HG03159 (cell line): ENCODE data around the gene RNF121.

Experiments
- ATAC-seq: cut with Tn5 transposase; IDR thresholded peaks from one replicate; pipeline ENCODE4 v1.9.1; 2021; ENCODE audit warnings: mild to moderate bottlenecking, moderate library complexity; ENCODE audit not compliant: unreplicated experiment

Gene RNF121

DNA sequence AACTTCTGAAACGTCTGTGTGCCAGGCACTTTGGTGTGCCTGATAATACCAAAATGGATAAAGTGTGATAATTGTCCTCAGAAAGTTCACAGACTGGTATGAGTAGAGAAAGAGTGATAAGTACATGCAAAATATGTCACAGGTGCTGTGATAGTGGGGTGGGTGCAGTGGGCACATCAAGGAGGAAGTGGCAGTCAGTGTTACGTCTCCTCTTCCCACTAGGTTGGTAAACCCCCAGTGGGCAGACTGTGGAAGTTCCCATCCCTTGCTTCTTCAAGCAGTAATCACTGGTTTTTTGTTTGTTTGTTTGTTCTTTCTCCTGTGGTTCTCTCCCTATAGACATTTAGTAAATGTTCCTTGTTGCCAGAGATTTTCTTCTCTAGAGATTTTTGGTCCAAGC lies 5.4 kb downstream of the RNF121 start:
- no peak for ATAC-seq

DNA sequence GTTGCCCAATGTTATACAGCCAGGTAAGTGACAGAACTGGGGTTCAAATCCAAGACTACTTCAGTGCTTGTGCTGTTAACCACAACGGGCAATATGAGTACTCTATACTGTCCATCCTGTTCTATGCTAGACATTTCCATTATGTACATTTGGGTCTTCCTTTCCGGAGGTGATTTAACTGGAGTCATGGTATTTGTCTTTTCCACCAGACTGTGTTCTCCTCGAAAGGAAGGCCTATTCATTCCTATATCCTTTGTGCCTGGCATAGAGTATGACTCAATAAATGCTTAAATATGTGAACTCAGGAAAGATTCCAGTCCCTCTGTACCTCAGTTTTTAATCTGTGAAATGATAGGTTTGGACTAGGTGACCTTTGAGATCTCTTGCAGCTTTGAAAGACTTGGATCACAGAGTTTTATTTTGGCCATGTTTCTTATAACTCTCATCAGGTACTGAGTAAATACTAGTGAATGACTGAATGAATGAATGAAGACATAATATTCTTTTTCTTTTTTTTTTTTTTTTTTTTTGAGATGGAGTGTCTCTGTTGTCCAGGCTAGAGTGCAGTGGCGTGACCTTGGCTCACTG lies 6.6 kb downstream of the RNF121 start:
- ATAC-seq: no peak

DNA sequence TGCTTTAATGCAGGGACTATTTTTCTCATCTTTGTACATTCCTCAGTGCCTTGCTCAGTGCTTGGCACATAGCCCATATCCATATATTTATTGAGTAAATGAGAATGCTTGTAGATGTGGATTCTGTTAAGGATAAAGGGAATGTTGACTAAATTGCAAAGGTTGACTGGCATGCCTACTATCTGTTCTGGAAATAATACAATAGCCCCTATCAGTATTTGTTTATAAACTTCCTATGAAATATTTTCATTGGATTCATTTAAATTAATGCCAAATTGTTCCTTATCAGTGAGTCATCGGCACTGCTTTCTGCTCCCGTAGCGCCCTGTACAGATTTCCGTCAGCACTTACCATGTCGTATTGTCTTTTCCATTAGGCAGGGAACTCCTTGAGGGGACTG lies 8.0 kb downstream of the RNF121 start:
- ATAC-seq: no peak

DNA sequence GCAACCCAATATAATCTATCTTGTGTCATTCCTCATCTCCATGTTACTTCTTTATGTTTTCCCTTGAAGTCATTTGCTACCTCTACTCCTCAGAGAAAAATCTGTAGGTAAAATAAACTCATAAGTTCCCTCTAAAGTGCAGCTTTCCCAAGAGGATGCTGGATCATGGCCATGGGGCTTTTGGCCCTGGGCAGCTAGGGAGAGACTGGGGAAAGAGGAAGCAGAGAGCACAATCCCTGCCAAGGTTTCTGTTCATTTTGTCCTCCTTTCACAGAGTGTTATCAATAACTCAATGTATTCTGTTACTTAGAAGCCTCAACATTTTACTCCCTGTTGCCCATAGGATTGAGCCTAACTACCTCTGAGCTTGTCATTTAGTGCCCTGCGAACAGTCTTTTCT lies 9.0 kb downstream of the RNF121 start:
- ATAC-seq: no peak

DNA sequence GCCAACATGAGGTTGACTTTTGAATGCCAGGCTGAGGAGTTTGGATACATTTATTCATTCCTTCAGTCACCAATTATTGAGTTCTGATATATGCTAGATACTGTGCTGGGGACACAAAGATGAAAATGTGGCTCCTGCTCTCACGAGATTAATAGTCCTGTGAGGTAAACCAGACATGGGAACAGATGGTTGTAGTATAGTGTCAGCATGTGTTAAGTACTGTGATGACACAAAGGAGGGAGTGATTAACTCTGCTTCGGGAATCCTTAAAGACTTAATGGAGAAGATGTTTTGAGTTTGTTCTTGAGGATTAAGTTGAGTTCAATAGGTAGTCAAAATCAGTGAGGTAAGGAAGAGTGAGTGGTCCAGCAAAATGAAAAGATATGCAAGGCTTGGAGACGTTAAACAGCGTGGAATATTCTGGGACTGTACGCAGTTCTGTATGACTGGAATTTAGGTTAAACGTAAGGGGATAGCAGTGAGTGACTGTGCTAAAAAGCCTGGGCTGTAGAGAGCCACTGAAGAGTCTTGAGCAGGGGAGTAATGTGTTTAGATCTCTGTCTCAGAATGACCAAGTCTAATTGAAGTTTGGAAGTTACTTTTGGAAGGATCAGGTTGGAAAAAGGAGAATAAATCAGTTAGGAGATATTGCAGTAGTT lies 11.8 kb downstream of the RNF121 start:
- ATAC-seq: no peak

DNA sequence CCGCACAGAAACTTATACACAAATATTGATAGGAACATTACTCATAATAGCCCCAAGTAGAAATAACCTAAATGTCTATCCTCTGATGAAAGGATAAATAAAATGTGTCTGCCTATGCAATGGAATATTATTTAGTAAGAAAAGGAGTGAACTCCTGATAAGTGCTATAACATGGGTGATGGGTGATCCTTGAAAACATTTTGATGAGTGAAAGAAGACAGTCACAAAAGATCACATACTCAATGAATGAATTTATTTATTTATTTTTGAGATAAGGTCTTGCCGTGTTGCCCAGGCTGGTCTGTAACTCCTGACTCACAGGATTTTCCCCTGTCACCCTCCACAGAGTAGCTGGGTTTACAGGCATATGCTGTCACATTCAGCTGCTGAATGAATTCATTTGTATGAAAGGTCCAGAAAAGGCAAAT lies 17.3 kb downstream of the RNF121 start:
- no peak for ATAC-seq

DNA sequence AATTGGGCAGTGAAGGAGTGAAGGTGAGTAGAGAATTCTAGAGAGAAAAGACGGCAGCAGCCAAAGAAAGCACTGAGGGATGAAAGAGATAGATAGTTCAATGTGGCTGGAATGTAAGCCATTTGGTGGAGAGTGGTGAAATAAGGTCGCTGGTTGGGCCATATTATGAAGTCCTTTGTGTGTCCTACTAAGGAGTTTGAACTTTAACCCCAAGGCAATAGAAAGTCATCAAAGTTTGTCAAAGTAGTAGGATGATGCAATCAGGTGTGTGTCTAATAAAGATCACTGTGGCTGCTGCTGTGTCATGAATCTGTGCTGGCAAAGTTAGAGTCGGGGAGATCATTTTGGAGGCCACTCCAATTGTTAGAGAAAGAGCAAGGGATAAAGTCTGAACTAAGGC lies 18.7 kb downstream of the RNF121 start:
- ATAC-seq: no peak

DNA sequence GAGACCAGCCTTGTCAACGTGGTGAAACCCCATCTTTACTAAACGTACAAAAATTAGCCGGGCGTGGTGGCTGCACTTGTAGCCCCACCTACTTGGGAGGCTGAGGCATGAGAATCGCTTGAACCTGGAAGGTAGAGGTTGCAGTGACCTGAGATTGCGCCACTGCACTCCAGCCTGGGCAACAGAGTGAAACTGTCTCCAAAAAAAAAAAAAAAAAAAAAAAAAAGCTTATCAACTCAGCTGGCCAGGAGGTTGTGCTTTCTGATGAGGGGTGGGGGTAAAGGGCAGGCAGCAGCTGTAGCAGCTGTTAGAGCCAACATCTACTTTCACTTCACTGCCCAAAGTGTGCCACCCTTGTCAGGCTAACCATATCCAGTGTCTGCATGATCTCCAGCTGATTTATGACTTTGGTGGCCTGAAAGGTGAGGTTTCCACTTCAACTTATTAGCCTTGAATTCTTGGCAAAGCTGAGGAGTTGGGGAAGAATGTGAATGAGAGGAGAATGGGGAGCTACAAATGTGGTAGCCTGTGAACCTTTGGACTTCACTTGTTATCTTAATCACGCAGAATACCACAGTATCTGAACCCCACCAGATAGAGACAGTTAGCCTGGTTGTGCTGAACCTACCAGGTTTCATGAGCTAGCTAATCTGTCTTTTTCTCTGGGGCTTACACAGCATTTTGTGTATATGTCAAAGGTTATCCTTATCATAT lies 19.6 kb downstream of the RNF121 start:
- no peak for ATAC-seq

DNA sequence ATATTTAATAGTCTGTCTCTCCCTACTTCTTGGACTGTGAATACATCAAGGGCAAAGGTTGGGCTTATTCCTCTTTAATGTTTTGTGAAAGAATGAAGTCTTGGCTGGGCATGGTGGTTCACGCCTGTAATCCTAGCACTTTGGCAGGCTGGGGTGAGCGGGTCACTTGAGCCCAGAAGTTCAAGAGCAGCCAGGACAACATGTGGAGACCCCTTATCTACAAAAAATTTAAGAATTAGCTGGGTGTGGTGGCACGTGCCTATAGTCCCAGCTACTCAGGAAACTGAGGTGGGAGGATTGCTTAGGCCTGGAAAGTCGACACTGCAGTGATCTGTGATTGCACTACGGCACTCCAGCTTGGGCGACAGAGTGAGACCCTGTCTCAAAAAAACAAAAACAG lies 20.2 kb downstream of the RNF121 start:
- no peak for ATAC-seq

DNA sequence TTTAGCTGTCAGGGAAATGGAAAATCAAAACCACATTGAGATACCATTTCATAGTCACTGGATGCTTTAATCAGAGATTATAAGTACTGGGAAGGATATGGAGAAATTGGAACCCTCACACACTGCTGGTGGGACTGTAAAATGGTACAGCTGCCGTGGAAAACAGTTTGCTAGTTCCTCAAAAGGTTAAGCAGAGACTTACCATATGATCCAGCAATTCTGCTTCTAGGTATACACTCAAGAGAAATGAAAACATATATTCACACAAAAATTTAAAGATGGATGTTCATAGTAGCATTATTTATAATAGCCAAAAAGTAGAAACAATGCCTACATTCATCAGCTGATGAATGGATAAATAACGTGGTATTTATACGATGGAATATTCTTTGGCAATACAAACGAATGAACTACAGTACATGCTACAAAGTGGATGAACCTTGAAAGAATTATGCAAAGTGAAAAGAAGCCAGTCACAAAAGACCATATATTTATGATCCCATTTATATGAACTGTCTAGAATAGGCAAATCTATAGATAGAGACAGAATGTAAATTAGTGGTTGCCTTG lies 23.0 kb downstream of the RNF121 start:
- ATAC-seq: no peak

DNA sequence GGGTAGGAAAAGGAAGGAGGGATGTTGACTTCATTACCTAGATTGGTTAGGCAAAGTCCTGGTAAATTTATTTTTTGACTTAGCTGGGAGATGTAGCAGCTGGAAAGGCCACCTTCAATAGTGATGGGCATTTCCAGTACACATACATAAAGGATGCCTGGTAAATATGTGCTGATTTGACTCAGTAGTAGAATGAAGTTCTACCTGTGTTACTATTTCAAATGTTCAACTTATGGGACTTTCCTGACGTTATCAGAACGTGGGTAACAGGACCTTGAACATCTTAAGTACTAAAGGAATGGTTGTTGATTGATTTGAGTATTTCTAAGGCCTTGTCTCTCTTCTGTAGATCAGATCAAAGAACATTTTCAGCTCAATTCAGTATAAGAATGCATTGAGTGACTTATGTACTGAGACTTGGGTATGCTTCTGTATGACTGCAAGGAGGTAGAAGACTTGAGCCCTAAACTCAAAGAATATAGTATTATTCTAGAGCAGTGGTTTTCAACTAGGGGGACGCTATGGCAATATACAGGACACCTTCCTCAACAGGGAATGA lies 27.1 kb downstream of the RNF121 start:
- ATAC-seq: no peak

DNA sequence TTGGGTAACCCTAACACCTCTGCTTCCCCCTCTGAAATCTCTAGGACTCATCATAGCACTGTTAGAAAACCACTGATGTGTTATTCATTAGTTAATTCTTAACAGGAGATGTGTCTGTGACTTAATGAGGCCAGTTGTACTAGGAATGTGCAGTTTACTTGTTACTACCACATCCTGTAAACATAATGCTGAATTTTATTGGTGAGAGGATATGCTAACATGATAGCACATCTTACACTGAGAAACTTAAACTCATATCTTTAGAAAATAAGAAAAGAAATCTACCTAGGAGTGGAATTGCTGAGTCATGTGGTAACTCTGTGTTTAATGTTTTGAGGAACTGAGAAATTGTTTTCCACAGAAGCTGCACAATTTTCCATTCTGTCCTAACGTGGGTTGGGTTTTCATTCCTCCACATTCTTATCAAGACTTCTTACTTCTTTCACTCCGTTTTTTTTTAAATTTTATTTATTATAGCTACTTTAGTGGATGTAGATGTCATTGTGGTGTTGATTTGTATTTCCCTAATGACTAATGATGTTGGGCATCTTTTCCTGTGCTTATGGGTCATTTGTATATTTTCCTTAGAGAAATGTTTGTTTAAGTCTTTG lies 33.7 kb downstream of the RNF121 start:
- no peak for ATAC-seq

DNA sequence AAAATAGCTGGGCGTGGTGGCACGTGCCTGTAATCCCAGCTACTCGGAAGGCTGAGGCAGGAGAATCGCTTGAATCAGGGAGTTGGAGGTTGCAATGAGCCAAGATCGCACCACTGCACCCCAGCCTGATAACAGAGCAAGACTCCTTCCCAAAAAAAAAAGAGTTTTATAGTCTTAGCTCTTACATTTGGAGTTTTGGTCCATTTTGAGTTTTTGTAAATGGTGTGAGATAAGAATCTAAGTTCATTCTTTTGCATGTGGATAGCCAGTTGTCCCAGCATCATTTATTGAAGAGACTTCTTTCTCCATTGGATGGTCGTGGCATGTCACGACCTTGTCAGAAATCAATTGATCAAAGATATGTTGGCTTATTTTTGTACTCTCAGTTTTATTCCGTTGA lies 34.6 kb downstream of the RNF121 start:
- no peak for ATAC-seq

DNA sequence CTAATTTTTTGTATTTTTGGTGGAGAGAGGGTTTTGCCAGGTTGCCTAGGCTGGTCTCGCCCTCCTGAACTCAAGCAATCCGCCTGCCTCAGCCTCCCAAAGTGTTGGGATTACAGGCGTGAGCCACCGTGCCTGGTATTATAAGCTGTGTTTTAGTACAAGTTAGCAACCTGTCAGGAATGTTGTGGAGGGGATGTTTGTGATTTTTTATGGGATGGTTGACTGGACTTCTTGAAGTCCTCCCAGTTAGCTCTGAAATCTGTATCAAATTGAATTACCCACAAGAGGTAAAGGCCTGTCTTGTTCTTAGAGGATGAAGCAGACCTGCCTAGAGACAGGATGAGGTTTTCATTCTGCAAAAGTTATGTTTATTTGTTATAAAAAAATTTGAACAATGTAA lies 35.8 kb downstream of the RNF121 start:
- ATAC-seq: no peak

DNA sequence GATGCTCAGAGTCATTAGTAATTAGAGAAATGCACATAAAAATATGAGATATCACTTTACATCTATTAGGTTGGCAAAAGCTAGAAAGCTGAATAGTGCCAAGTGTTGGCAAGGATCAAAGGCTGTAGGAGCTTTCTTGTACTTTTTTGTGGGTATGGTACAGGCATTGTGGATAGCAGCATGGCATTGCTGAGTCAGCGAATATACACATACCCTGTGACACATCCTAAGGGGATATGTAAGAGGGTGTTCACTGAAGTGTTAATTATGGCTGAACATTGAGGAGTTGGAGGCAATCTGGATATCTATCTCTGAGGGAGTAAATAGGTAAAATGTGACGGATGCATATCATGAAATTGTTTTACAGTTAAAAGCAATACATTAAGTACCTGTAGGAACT lies 42.8 kb downstream of the RNF121 start:
- ATAC-seq: no peak

DNA sequence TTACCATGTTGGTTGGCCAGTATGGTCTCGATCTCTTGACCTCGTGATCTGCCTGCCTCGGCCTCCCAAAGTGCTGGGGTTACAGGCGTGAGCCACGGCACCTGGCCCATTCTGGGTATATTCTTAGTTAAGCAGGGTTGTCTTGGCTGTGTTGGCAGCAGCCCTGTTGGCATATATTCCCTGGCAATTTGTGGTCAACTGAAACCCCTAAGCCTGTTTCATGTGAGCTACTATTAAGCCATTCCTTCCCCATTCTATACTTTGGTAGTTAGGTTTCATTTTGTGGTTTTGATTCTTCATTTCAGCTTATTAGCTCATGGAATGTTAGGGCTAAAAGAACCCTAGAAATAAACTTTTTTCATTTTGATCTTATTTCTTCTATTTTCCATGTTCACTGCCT lies 47.7 kb downstream of the RNF121 start:
- ATAC-seq: no peak

DNA sequence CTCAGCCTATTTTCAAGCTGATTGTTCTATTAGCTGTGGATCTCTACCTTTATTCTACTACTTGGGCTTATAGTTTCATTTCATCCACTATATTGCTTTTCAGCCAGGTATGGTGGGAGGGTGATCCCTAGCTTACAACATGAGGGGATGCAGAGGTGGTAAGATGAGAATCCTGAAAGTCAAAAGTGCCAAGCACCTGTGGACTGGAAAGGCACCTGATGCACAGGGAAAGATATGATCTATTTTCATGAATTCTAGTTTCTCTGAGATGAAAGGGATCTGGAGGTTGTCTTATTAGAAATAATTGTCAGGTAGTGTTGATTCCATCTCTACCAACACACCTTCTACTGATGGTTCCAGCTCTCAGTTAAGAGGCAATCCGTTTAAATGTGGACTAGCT lies 48.2 kb downstream of the RNF121 start:
- ATAC-seq: no peak

DNA sequence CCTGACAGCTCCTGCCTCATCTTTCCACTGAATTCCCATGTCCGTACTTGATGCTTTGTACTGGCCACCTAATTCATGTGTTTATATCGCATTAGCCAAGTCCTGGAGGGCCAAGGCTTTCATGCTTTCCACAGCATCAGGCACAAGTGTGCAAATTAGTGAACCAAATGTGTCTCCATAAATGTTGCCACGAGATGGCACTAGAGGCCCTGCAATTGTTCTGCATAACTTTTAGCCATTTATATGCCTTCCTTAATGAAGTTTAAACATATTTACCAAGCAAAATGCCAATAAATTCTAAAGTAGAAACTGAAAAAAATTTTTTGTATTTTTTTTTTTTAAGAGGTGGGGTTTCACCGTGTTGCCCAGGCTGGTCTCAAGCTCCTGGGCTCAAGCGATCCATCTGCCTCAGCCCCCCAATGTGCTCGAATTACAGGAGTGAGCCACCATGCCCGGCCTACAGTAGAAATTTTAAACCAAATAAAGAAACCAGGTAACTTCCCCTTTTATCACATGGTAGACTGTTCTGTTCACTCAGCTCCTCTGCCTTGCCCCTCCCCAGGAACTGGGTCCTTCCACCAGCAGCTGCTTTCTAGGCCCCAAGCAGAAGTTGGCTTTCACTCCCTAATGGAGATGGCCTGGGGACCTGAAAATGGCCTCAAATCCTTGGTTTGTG lies 49.0 kb downstream of the RNF121 start:
- ATAC-seq: no peak

DNA sequence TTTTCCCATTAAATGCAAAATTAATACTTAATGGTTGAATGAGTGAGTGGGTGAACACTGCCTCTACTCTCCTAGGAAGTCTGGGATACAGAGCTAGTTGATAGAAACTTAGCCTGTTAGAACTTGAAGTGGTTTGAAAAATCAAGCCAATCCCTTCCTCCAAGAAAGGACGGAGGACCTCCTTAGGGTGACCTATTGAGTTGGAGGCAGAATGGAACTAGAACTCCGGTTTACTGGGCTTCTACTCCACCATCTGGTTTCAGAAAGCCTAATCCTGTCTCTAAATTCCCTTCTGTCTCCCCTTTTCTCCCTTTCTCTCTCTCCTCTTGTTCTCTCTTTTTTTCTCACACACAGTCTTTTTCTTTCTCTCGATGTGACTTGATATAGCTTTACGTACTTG lies 50.2 kb downstream of the RNF121 start:
- ATAC-seq: no peak

DNA sequence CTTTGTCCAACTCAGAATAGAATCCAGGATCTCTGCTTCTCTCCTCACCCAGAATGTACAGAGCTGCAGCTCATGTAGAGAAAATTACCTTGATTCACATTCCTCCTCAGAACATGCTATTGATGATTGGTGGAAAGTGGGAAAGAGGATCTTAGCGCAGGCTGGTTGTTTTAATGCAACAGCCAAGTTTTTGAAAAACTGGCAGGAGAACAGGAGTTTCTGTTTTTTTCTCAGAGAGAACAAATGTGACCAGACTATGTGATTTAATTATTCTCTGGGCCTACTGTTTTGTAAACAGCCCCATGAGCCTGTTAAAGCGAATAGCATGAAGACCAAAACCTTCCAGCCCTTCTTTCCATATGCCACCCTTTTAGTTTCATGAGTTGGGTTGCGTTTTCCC lies 50.8 kb downstream of the RNF121 start:
- ATAC-seq: no peak

DNA sequence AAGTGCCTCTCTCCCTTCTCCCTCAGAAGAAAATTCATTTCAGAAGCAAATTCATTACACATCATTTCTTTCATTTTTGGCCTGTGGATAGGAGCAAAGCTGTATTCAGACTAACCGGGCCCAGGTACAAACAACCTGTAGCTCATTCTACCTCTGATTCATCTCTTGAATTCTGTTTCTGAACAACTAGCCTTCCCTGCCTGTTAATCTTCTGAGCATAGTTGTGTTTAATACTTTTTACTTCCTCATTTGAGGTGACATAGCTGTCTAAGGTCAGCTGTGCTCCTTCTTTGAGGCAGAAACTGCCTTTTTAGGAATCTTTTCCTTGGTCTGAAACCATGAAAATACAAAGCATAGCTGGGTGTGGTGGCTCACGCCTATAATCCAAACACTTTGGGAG lies 57.3 kb downstream of the RNF121 start:
- ATAC-seq: no peak
